Activated CD4-positive, alpha-beta T cell treated with anti-CD3 and anti-CD28 coated beads for 36 hours (primary cell): ENCODE results near the gene RIBC2. TPM values are rescaled to one million over a fixed set of nuclear protein-coding genes. Genes with fewer than 3 reads are reported as not detected.
"Not testable (repeated sequence)": the region's sequence is repeated elsewhere in the genome, so short reads cannot be mapped to it uniquely, and the experiment has no call there.

Experiments used
- ATAC-seq: fragments of 200-7000 bp; cut with Tn5 transposase; one replicate; pipeline ENCODE4 v1.10.0; 2021; ENCODE audit warnings: mild to moderate bottlenecking, moderate library complexity
- CTCF ChIA-PET: fragments of 350-600 bp; sonication (Branson Sonifier 250); formaldehyde crosslinking; loops from one replicate; lab custom pipeline; 2021; ENCODE audit warnings: antibody characterized with exemption; lab: Charles Lee
- POLR2A ChIA-PET: fragments of 350-600 bp; sonication (Branson Sonifier 250); formaldehyde crosslinking; loops from one replicate; lab custom pipeline; 2021; ENCODE audit warnings: antibody characterized with exemption, inconsistent platforms; lab: Charles Lee
- DNase-seq: peaks from one replicate; pipeline ENCODE4 v3.0.0-alpha.2; 2020
- H3K27ac Mint-ChIP-seq: one replicate; pipeline ENCODE4 v1.8.0; 2021; ENCODE audit warnings: mixed read lengths
- H3K27me3 Mint-ChIP-seq: one replicate; pipeline ENCODE4 v1.8.0; 2021; ENCODE audit warnings: mixed read lengths
- H3K36me3 Mint-ChIP-seq: one replicate; pipeline ENCODE4 v1.8.0; 2021; ENCODE audit warnings: low read depth, mixed read lengths
- H3K4me1 Mint-ChIP-seq: one replicate; pipeline ENCODE4 v1.8.0; 2021; ENCODE audit warnings: mixed read lengths
- H3K4me3 Mint-ChIP-seq: one replicate; pipeline ENCODE4 v1.8.0; 2021; ENCODE audit warnings: mild to moderate bottlenecking, moderate library complexity, mixed read lengths
- H3K9me3 Mint-ChIP-seq: one replicate; pipeline ENCODE4 v1.8.0; 2021; ENCODE audit warnings: low read depth, mixed read lengths
- intact Hi-C, 2 experiments: fragments of 100-400 bp; cut with DNase I in 1 of 2; cut with micrococcal nuclease in 1 of 2; formaldehyde crosslinking; loops; one replicate each; pipeline versions ENCODE4 v1.14.2 to v1.15.1; 2022 to 2024; cut with DNase I, micrococcal nuclease
- total RNA-seq, 2 experiments: library from RNA; stranded (reverse); gene quantifications; one replicate each; pipeline ENCODE4 v1.2.3, GENCODE V29; 2021

Gene RIBC2
- total RNA-seq, 2 experiments from 2014 or later, result 6.3 to 7.8 TPM

DNA sequence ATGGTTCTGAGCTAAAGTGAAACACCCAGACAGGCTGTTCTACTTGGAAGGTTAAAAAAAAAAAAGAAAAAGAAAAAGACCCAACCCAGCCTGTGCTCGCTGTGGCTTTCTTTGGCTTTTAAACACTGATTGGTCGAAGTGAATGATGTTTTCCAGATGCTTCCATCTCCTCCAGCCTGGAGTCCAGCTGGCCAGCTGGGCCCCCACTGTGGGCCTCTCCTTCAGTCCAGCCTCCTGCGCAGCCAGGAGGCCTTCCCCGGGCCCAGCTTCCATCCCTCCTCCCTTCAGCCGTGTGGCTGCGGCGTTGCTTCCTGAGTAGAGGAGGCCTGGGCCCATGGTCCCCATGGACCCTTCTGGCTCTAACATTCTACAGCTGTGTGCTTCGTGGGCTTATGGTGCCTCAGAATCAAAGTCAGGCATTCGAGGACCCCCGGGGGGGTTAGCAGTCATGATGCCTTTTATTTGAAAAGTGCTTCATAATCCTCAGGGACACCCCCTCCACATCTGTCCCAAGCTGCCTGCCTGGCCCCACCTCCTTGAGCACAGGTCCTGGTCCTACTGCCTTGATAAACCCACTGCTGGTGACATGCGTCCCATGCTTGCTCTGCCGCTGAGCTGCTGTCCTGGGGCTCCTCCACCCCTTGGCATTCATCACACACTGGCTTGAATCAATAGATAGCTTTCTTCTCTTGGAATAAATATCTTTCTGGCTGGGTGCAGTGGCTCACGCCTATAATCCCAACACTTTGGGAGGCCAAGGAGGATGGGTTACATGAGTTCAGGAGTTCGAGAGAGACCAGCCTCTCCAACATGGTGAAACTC lies 47.0 kb downstream of the RIBC2 start:
- Mint-ChIP-seq H3K27ac (no peak overlapping the region), H3K27me3 (peaks cover 6% of the 10 kb centered on the region), H3K9me3 (no peaks in the 10 kb centered on the region), H3K4me1 (no peaks in the 10 kb centered on the region), H3K4me3 (no peak overlapping the region), H3K36me3 (no peaks in the 10 kb centered on the region)
- POLR2A ChIA-PET, result no interaction called here
- CTCF ChIA-PET, result interaction anchor here (0.7 kb wide), 1 partner anchor 12 kb away, joined by 3 read pairs; no protein-coding TSS in a partner anchor
- DNase-seq (no peak), ATAC-seq (no peak)
- intact Hi-C loops, result no loop called here

- ChIA-PET POLR2A (no interaction called here), CTCF (interaction anchor here (0.5 to 0.6 kb wide), 2 partner anchors 192 to 272 kb away, joined by 3 to 4 read pairs; no protein-coding TSS in a partner anchor)
- ATAC-seq, result no peak
Measured at GRCh38 chr22:45462034-45462655, 48.7 kb downstream of the RIBC2 start.

GRCh38 chr22:45463691-45464090 lies 50.2 kb downstream of the RIBC2 start:
- DNase-seq, H3K9me3 Mint-ChIP-seq, H3K27ac Mint-ChIP-seq, H3K4me3 Mint-ChIP-seq, ATAC-seq, intact Hi-C loops, H3K4me1 Mint-ChIP-seq, H3K36me3 Mint-ChIP-seq, POLR2A ChIA-PET, CTCF ChIA-PET, H3K27me3 Mint-ChIP-seq: not testable (repeated sequence)

More at GRCh38 chr22:45462034-45462655, 48.7 kb downstream of the RIBC2 start:
- H3K4me1 Mint-ChIP-seq, result no peaks in the 10 kb centered on the region
- H3K27me3 Mint-ChIP-seq, result peaks cover 6% of the 10 kb centered on the region
- no peak overlapping the region for H3K4me3 Mint-ChIP-seq
- no peak overlapping the region for H3K27ac Mint-ChIP-seq
- H3K9me3 Mint-ChIP-seq, result peaks cover 3% of the 10 kb centered on the region
- no peaks in the 10 kb centered on the region for H3K36me3 Mint-ChIP-seq
- no peak for DNase-seq
- intact Hi-C loops, result no loop called here

- ATAC-seq, result no peak
- intact Hi-C loops, result no loop called here
- Mint-ChIP-seq H3K36me3 (no peaks in the 10 kb centered on the region), H3K4me1 (no peaks in the 10 kb centered on the region), H3K4me3 (no peak overlapping the region), H3K9me3 (peaks cover 7% of the 10 kb centered on the region), H3K27ac (no peak overlapping the region), H3K27me3 (peaks cover 6% of the 10 kb centered on the region)
- CTCF ChIA-PET, result no interaction called here
- no peak for DNase-seq
- POLR2A ChIA-PET, result no interaction called here
Measured at GRCh38 chr22:45465633-45466032, 52.1 kb downstream of the RIBC2 start.

- intact Hi-C loops, result no loop called here
- CTCF ChIA-PET, result no interaction called here
- peak; percentile 29 for DNase-seq
- ATAC-seq, result no peak
- Mint-ChIP-seq H3K4me1 (no peaks in the 10 kb centered on the region), H3K9me3 (peaks cover 7% of the 10 kb centered on the region), H3K27me3 (peaks cover 6% of the 10 kb centered on the region), H3K4me3 (no peak overlapping the region), H3K27ac (no peak overlapping the region), H3K36me3 (no peaks in the 10 kb centered on the region)
- POLR2A ChIA-PET, result no interaction called here
Measured at GRCh38 chr22:45468872-45469271, 55.4 kb downstream of the RIBC2 start.

DNA sequence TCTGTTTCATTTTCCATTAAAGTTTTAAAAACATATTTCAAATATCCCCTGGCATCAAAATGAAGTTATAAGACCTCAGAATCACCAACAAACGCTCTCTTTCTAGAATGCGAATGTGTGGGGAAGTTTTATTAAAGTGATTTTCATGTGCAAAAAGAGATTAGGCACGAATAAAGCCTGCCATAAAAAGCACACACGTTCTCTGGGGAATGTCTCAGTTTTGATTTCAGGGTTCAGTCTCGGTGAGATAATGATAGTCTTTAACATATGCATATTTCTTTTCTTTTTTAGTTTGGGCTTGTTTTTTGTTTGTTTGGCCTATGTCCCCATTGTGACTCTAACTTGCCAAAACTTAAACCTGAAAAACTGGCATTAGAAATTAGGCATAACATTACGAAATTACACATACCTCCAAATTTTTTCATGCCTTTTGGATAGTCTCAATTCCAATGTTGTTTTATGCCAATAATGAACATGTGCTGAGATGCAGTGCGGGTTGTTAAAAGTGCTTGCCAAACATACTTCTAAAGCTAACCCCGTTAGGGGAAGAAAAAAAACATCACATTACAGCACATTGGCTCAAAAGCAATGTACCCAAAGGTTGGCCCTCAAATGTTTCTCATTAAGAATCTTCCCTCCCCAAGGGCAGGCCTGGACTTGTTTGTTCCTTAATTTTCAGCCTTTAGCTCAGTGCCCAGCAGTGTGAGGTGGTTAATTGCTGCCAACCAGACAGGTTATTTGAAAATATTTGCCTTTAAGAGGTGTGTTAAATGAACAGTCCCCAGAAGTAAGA lies 56.0 kb downstream of the RIBC2 start:
- peaks cover 7% of the 10 kb centered on the region for H3K9me3 Mint-ChIP-seq
- H3K4me1 Mint-ChIP-seq, result no peaks in the 10 kb centered on the region
- H3K4me3 Mint-ChIP-seq, result no peak overlapping the region
- H3K27me3 Mint-ChIP-seq, result peaks cover 4% of the 10 kb centered on the region
- H3K36me3 Mint-ChIP-seq, result no peaks in the 10 kb centered on the region
- ChIA-PET POLR2A (no interaction called here), CTCF (interaction anchor here (1.5 kb wide), 1 partner anchor 32 kb away, joined by 3 read pairs; no protein-coding TSS in a partner anchor)
- DNase-seq (no peak), ATAC-seq (no peak)
- intact Hi-C loops, result no loop called here
- H3K27ac Mint-ChIP-seq, result no peak overlapping the region

GRCh38 chr22:45470871-45471270 lies 57.4 kb downstream of the RIBC2 start:
- Mint-ChIP-seq H3K4me3 (no peak overlapping the region), H3K36me3 (no peaks in the 10 kb centered on the region), H3K27ac (no peak overlapping the region), H3K4me1 (no peaks in the 10 kb centered on the region), H3K9me3 (peaks cover 7% of the 10 kb centered on the region), H3K27me3 (peaks cover 2% of the 10 kb centered on the region)
- no peak for DNase-seq
- ChIA-PET CTCF (interaction anchor here (1.5 kb wide), 1 partner anchor 30 kb away, joined by 3 read pairs; no protein-coding TSS in a partner anchor), POLR2A (no interaction called here)
- no peak for ATAC-seq
- intact Hi-C loops, result no loop called here

DNA sequence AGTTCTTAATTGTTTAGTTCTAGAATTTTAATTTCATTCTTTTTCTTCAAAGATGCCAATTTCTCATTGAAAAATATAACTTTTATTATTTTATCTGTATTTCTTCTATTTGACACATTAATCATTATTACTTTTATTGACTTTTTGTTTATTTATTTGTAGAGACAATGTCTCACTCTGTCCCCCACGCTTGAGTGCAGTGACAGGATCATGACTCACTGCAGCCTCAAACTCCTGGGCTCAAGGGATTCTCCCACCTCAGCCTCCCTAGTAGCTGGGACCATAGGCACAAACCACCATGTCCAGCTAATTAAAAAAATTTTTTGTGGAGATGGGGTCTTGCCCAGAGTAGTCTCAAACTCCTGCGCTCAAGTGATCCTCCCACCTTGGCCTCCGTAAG lies 58.9 kb downstream of the RIBC2 start:
- no peak overlapping the region for H3K27ac Mint-ChIP-seq
- no peaks in the 10 kb centered on the region for H3K36me3 Mint-ChIP-seq
- no peak overlapping the region for H3K4me3 Mint-ChIP-seq
- H3K4me1 Mint-ChIP-seq, result no peaks in the 10 kb centered on the region
- ChIA-PET CTCF (no interaction called here), POLR2A (no interaction called here)
- no peak for ATAC-seq
- H3K9me3 Mint-ChIP-seq, result peaks cover 4% of the 10 kb centered on the region
- intact Hi-C loops, result no loop called here
- peaks cover 4% of the 10 kb centered on the region for H3K27me3 Mint-ChIP-seq
- no peak for DNase-seq

- H3K4me1 Mint-ChIP-seq, result no peaks in the 10 kb centered on the region
- no peaks in the 10 kb centered on the region for H3K9me3 Mint-ChIP-seq
- ChIA-PET CTCF (interaction anchor here (0.7 to 0.8 kb wide), 2 partner anchors 18 to 41 kb away, joined by 4 read pairs; no protein-coding TSS in a partner anchor), POLR2A (no interaction called here)
- no peak overlapping the region for H3K4me3 Mint-ChIP-seq
- peaks cover 4% of the 10 kb centered on the region for H3K27me3 Mint-ChIP-seq
- no peaks in the 10 kb centered on the region for H3K36me3 Mint-ChIP-seq
- intact Hi-C loops, result no loop called here
- H3K27ac Mint-ChIP-seq, result no peak overlapping the region
- no peak for DNase-seq
- no peak for ATAC-seq
Measured at GRCh38 chr22:45473626-45474237, 60.2 kb downstream of the RIBC2 start.

GRCh38 chr22:45475063-45475747 lies 61.7 kb downstream of the RIBC2 start:
- no peaks in the 10 kb centered on the region for H3K4me1 Mint-ChIP-seq
- H3K36me3 Mint-ChIP-seq, result no peaks in the 10 kb centered on the region
- H3K27me3 Mint-ChIP-seq, result peaks cover 4% of the 10 kb centered on the region
- ATAC-seq, result no peak
- no peaks in the 10 kb centered on the region for H3K9me3 Mint-ChIP-seq
- ChIA-PET POLR2A (no interaction called here), CTCF (interaction anchor here (0.6 kb wide), 1 partner anchor 206 kb away, joined by 3 read pairs; no protein-coding TSS in a partner anchor)
- DNase-seq, result no peak
- H3K4me3 Mint-ChIP-seq, result no peak overlapping the region
- intact Hi-C loops, result no loop called here
- H3K27ac Mint-ChIP-seq, result no peak overlapping the region
